ENCODE data around the gene CASKIN2.
A peak's percentile ranks its signal among the peaks of the same experiment; 100 is the strongest.

GRCh38 chr17:75509528-75510258 lies 5.6 kb downstream of the CASKIN2 start:
- TF ChIP-seq ZBTB33 (IDR thresholded peaks at IDR 0.05) (no peak), CTCF (IDR thresholded peaks at IDR 0.05; ENCODE audit: low read depth, low read length, missing input control) (no peak), TAF1 (conservative IDR thresholded peaks at IDR 0.05) (no peak), JUND (IDR thresholded peaks at IDR 0.05) (no peak), HNF4A (conservative IDR thresholded peaks at IDR 0.05) (no peak), YY1 (IDR thresholded peaks at IDR 0.05) (no peak), REST (IDR thresholded peaks at IDR 0.05) (no peak), FOXA2 (IDR thresholded peaks at IDR 0.05) (no peak), HNF4G (IDR thresholded peaks at IDR 0.05) (no peak), SP1 (IDR thresholded peaks at IDR 0.05) (peak; percentile 57), MAX (IDR thresholded peaks at IDR 0.05) (no peak), RAD21 (IDR thresholded peaks at IDR 0.05) (no peak), EGR1 (IDR thresholded peaks at IDR 0.05; ENCODE audit: low read depth in 2 of 2) (no peak), GABPA (IDR thresholded peaks at IDR 0.05 in 1 of 2, conservative IDR thresholded peaks at IDR 0.05 in 1 of 2) (no peak)

Data from liver (tissue), 3 donors.